ENCODE results near the gene EPHA10. TPM values are rescaled to one million over a fixed set of nuclear protein-coding genes. Genes with fewer than 3 reads are reported as not detected.

Gene EPHA10
- total RNA-seq, 2 donors from 2014 or later, result 0.42 TPM; not detected in 1

GRCh38 chr1:37724575-37724974 is 40.3 kb downstream of the EPHA10 start:
- H3K27ac Mint-ChIP-seq, result no peak overlapping the region
- peaks cover 12% of the 10 kb centered on the region for H3K4me1 Mint-ChIP-seq
- Histone ChIP-seq H3K27me3 (ENCODE audit: control insufficient read depth, insufficient read depth, low read length, poor library complexity, severe bottlenecking) (peaks cover 31% of the 10 kb centered on the region), H3K36me3 (ENCODE audit: control insufficient read depth, insufficient read depth, low read length) (no peaks in the 10 kb centered on the region), H3K27ac (ENCODE audit: low read depth, low read length) (no peak overlapping the region), H3K4me1 (ENCODE audit: control insufficient read depth, insufficient read depth, low read length) (no peaks in the 10 kb centered on the region), H3K9me3 (ENCODE audit: control insufficient read depth, low read length) (no peaks in the 10 kb centered on the region), H3K4me3 (ENCODE audit: low read length) (no peak overlapping the region), H3K9ac (ENCODE audit: extremely low read depth, low read length, poor library complexity, severe bottlenecking) (no peak overlapping the region)
- TF ChIP-seq CTCF (conservative IDR thresholded peaks at IDR 0.05), result no peak
- DNase-seq, result no peak
- no peaks in the 10 kb centered on the region for H3K36me3 Mint-ChIP-seq (ENCODE audit: low read depth)
- WGBS, 2 experiments (ENCODE audit: insufficient coverage in 1 of 2, insufficient read length in 1 of 2), result 86 to 93% methylated on average over 4 to 6 of the region's 6 CpGs
- H3K4me3 Mint-ChIP-seq, result no peak overlapping the region
- H3K27me3 Mint-ChIP-seq (ENCODE audit: insufficient read depth), result peaks cover 31% of the 10 kb centered on the region
- H3K9me3 Mint-ChIP-seq, result no peaks in the 10 kb centered on the region

- H3K27me3 Mint-ChIP-seq (ENCODE audit: insufficient read depth), result peaks cover 23% of the 10 kb centered on the region
- peaks cover 21% of the 10 kb centered on the region for H3K27me3 ChIP-seq (ENCODE audit: control insufficient read depth, insufficient read depth, low read length, poor library complexity, severe bottlenecking)
- H3K27ac Mint-ChIP-seq, result no peak overlapping the region
- no peak overlapping the region for H3K4me3 ChIP-seq (ENCODE audit: low read length)
- H3K9me3 ChIP-seq (ENCODE audit: control insufficient read depth, low read length), result no peaks in the 10 kb centered on the region
- no peak overlapping the region for H3K4me3 Mint-ChIP-seq
- H3K4me1 ChIP-seq (ENCODE audit: control insufficient read depth, insufficient read depth, low read length), result no peaks in the 10 kb centered on the region
- H3K4me1 Mint-ChIP-seq, result peaks cover 12% of the 10 kb centered on the region
- H3K27ac ChIP-seq (ENCODE audit: low read depth, low read length), result no peak overlapping the region
- H3K9me3 Mint-ChIP-seq, result no peaks in the 10 kb centered on the region
- no peak for TF ChIP-seq CTCF (conservative IDR thresholded peaks at IDR 0.05)
- 72 to 82% methylated on average over 9 to 11 of the region's 11 CpGs for WGBS, 2 experiments (ENCODE audit: insufficient coverage in 1 of 2, insufficient read length in 1 of 2)
- no peak overlapping the region for H3K9ac ChIP-seq (ENCODE audit: extremely low read depth, low read length, poor library complexity, severe bottlenecking)
- no peak for DNase-seq
- no peaks in the 10 kb centered on the region for H3K36me3 Mint-ChIP-seq (ENCODE audit: low read depth)
- no peaks in the 10 kb centered on the region for H3K36me3 ChIP-seq (ENCODE audit: control insufficient read depth, insufficient read depth, low read length)
These were observed 41.4 kb downstream of the EPHA10 start for GRCh38 chr1:37723390-37724078.

GRCh38 chr1:37723072-37723389 is 41.9 kb downstream of the EPHA10 start:
- H3K27me3 Mint-ChIP-seq (ENCODE audit: insufficient read depth), result peaks cover 18% of the 10 kb centered on the region
- Histone ChIP-seq H3K27me3 (ENCODE audit: control insufficient read depth, insufficient read depth, low read length, poor library complexity, severe bottlenecking) (peaks cover 16% of the 10 kb centered on the region), H3K4me3 (ENCODE audit: low read length) (no peak overlapping the region), H3K36me3 (ENCODE audit: control insufficient read depth, insufficient read depth, low read length) (no peaks in the 10 kb centered on the region), H3K27ac (ENCODE audit: low read depth, low read length) (no peak overlapping the region), H3K9ac (ENCODE audit: extremely low read depth, low read length, poor library complexity, severe bottlenecking) (no peak overlapping the region), H3K4me1 (ENCODE audit: control insufficient read depth, insufficient read depth, low read length) (no peaks in the 10 kb centered on the region), H3K9me3 (ENCODE audit: control insufficient read depth, low read length) (no peaks in the 10 kb centered on the region)
- 82 to 92% methylated on average over 2 to 6 of the region's 6 CpGs for WGBS, 2 experiments (ENCODE audit: insufficient coverage in 1 of 2, insufficient read length in 1 of 2)
- H3K4me1 Mint-ChIP-seq, result peaks cover 12% of the 10 kb centered on the region
- no peak for TF ChIP-seq CTCF (conservative IDR thresholded peaks at IDR 0.05)
- no peaks in the 10 kb centered on the region for H3K36me3 Mint-ChIP-seq (ENCODE audit: low read depth)
- DNase-seq, result peak; percentile 47
- H3K9me3 Mint-ChIP-seq, result no peaks in the 10 kb centered on the region
- no peak overlapping the region for H3K27ac Mint-ChIP-seq
- no peak overlapping the region for H3K4me3 Mint-ChIP-seq
